Mesenchymal stem cell (in vitro differentiated cells and primary cell): ENCODE results near the gene LEMD2.

Source experiments
- DNase-seq: peaks from one replicate; pipeline ENCODE4 v3.0.0-alpha.2; 2013
- H2AFZ ChIP-seq: one replicate; pipeline ENCODE4 v1.6.1; 2013; ENCODE audit warnings: low read depth, mild to moderate bottlenecking, control low read depth, inconsistent platforms, low read length, moderate library complexity
- H2AK5ac ChIP-seq: 2 replicates; pipeline ENCODE4 v1.6.1; 2013; ENCODE audit warnings: low read length, moderate library complexity, mild to moderate bottlenecking, inconsistent platforms; ENCODE audit not compliant: severe bottlenecking
- H2BK120ac ChIP-seq: one replicate; pipeline ENCODE4 v1.6.1; 2013; ENCODE audit warnings: low read depth, mild to moderate bottlenecking, inconsistent platforms, low read length, moderate library complexity
- H2BK12ac ChIP-seq, 2 experiments: one replicate each; pipeline ENCODE4 v1.6.1; 2013; ENCODE audit warnings: inconsistent platforms in 2 of 2, low read length in 2 of 2, mild to moderate bottlenecking in 2 of 2, moderate library complexity in 2 of 2, control low read depth in 1 of 2
- H2BK15ac ChIP-seq: one replicate; pipeline ENCODE4 v1.6.1; 2013; ENCODE audit warnings: mild to moderate bottlenecking, low read depth, inconsistent platforms; ENCODE audit not compliant: poor library complexity, severe bottlenecking
- H2BK5ac ChIP-seq: 2 replicates; pipeline ENCODE4 v1.6.1; 2013; ENCODE audit warnings: low read depth, mild to moderate bottlenecking, low read length, control low read depth, inconsistent platforms; ENCODE audit not compliant: poor library complexity, severe bottlenecking
- H3K14ac ChIP-seq, 2 experiments: one replicate each; pipeline ENCODE4 v1.6.1; 2013; ENCODE audit warnings: inconsistent platforms in 2 of 2, low read length in 2 of 2, control low read depth in 1 of 2, mild to moderate bottlenecking in 1 of 2, moderate library complexity in 1 of 2
- H3K18ac ChIP-seq, 2 experiments: one replicate each; pipeline ENCODE4 v1.6.1; 2013; ENCODE audit warnings: inconsistent platforms in 2 of 2, low read length in 2 of 2, control low read depth in 1 of 2, low read depth in 1 of 2, mild to moderate bottlenecking in 1 of 2
- H3K23ac ChIP-seq, 2 experiments: one replicate each; pipeline ENCODE4 v1.6.1; 2013; ENCODE audit warnings: inconsistent platforms in 2 of 2, low read length in 2 of 2, mild to moderate bottlenecking in 2 of 2, moderate library complexity in 2 of 2, control low read depth in 1 of 2
- H3K27ac ChIP-seq: 2 replicates; pipeline ENCODE4 v1.5.1; 2013; ENCODE audit warnings: mild to moderate bottlenecking, moderate library complexity, low read length, control low read depth, inconsistent platforms; ENCODE audit not compliant: poor library complexity, severe bottlenecking
- H3K27me3 ChIP-seq, 2 experiments: 2 replicates each; pipeline versions ENCODE4 v1.6.1 to v1.7.0; 2013; ENCODE audit warnings: low read length in 2 of 2, mild to moderate bottlenecking in 2 of 2, moderate library complexity in 2 of 2, control low read depth in 1 of 2, inconsistent platforms in 1 of 2; ENCODE audit not compliant: control insufficient read depth in 1 of 2, insufficient read depth in 1 of 2
- H3K36me3 ChIP-seq, 2 experiments: 2 replicates each; pipeline versions ENCODE4 v1.6.1 to v1.7.0; 2013; ENCODE audit warnings: low read length in 2 of 2, control low read depth in 1 of 2, inconsistent platforms in 1 of 2, low read depth in 1 of 2, mild to moderate bottlenecking in 1 of 2; ENCODE audit not compliant: insufficient read depth in 2 of 2, control insufficient read depth in 1 of 2
- H3K4ac ChIP-seq, 2 experiments: one replicate each; pipeline ENCODE4 v1.6.1; 2013; ENCODE audit warnings: inconsistent platforms in 2 of 2, low read length in 2 of 2, mild to moderate bottlenecking in 2 of 2, moderate library complexity in 2 of 2, control low read depth in 1 of 2, low read depth in 1 of 2
- H3K4me1 ChIP-seq: 2 replicates; pipeline ENCODE4 v1.6.1; 2013; ENCODE audit warnings: low read depth, low read length, control low read depth; ENCODE audit not compliant: control insufficient read depth, insufficient read depth
- H3K4me2 ChIP-seq: 2 replicates; pipeline ENCODE4 v1.6.1; 2013; ENCODE audit warnings: low read length, mild to moderate bottlenecking, inconsistent platforms; ENCODE audit not compliant: poor library complexity, severe bottlenecking
- H3K4me3 ChIP-seq, 2 experiments: 2 replicates each; pipeline versions ENCODE4 v1.5.1 to v1.7.0; 2013; ENCODE audit warnings: low read length in 2 of 2, mild to moderate bottlenecking in 2 of 2, control low read depth in 1 of 2, low read depth in 1 of 2; ENCODE audit not compliant: insufficient read depth in 1 of 2
- H3K79me1 ChIP-seq: replicated peaks from 2 replicates; pipeline ENCODE4 v1.6.1; 2013; ENCODE audit warnings: mild to moderate bottlenecking, control low read depth, low read length, inconsistent platforms; ENCODE audit not compliant: poor library complexity, severe bottlenecking
- H3K9ac ChIP-seq: 2 replicates; pipeline ENCODE4 v1.7.0; 2013; ENCODE audit warnings: mild to moderate bottlenecking, low read length, moderate library complexity
- H3K9me3 ChIP-seq: 2 replicates; pipeline ENCODE4 v1.7.0; 2013; ENCODE audit warnings: mild to moderate bottlenecking, low read length; ENCODE audit not compliant: control insufficient read depth
- H4K8ac ChIP-seq: one replicate; pipeline ENCODE4 v1.6.1; 2013; ENCODE audit warnings: inconsistent platforms, mild to moderate bottlenecking, low read length, moderate library complexity
- H4K91ac ChIP-seq: one replicate; pipeline ENCODE4 v1.6.1; 2013; ENCODE audit warnings: mild to moderate bottlenecking, low read length, inconsistent platforms
- WGBS: methylation state at CpG from one replicate; pipeline ENCODE4 v1.1.7; 2013; ENCODE audit warnings: mixed read lengths; 5-methylcytosine and 5-hydroxymethylcytosine counted together

Gene LEMD2

GRCh38 chr6:33798343-33798848 is 9.5 kb upstream of the LEMD2 start:
- no peaks in the 10 kb centered on the region for H3K79me1 ChIP-seq
- H2BK15ac ChIP-seq: peak overlapping the region; percentile 2
- H2AFZ ChIP-seq: no peak overlapping the region
- no peak overlapping the region for H3K18ac ChIP-seq
- H3K9ac ChIP-seq: no peak overlapping the region
- no peak for DNase-seq
- H3K4me1 ChIP-seq: peaks cover 28% of the 10 kb centered on the region
- H2BK12ac ChIP-seq: no peak overlapping the region
- no peaks in the 10 kb centered on the region for H3K36me3 ChIP-seq
- WGBS: 90% methylated on average over 13 of the region's 13 CpGs
- H2AK5ac ChIP-seq: no peak overlapping the region
- H3K14ac ChIP-seq: no peak overlapping the region
- H3K4me3 ChIP-seq: no peak overlapping the region
- H3K27me3 ChIP-seq: peaks cover 0 to 61% of the 10 kb centered on the region in 2 experiments
- no peak overlapping the region for H4K8ac ChIP-seq
- H3K4ac ChIP-seq: no peak overlapping the region
- H3K23ac ChIP-seq: no peak overlapping the region
- no peaks in the 10 kb centered on the region for H3K9me3 ChIP-seq
- H3K4me2 ChIP-seq: no peak overlapping the region
- no peak overlapping the region for H2BK120ac ChIP-seq
- H4K91ac ChIP-seq: peak overlapping the region; percentile 3
- H3K27ac ChIP-seq: no peak overlapping the region
- H2BK5ac ChIP-seq: no peak overlapping the region

- Histone ChIP-seq H3K14ac (no peak overlapping the region), H3K27ac (no peak overlapping the region), H2AK5ac (no peak overlapping the region), H3K27me3 (peaks cover 0 to 67% of the 10 kb centered on the region in 2 experiments), H2BK12ac (no peak overlapping the region), H2AFZ (no peak overlapping the region), H2BK5ac (no peak overlapping the region), H3K23ac (no peak overlapping the region), H3K4me2 (no peak overlapping the region), H3K79me1 (peaks cover 3% of the 10 kb centered on the region), H3K36me3 (no peaks in the 10 kb centered on the region), H2BK15ac (peak overlapping the region; percentile 12), H3K4me1 (peaks cover 26% of the 10 kb centered on the region), H4K91ac (no peak overlapping the region), H3K18ac (no peak overlapping the region), H2BK120ac (no peak overlapping the region), H3K4ac (no peak overlapping the region), H3K9ac (no peak overlapping the region), H3K4me3 (no peak overlapping the region), H3K9me3 (no peaks in the 10 kb centered on the region), H4K8ac (no peak overlapping the region)
- DNase-seq: no peak
- 84% methylated on average over 10 of the region's 10 CpGs for WGBS
Measured at GRCh38 chr6:33797626-33798342, 8.9 kb upstream of the LEMD2 start.

- Histone ChIP-seq H3K4me3 (no peak overlapping the region), H3K36me3 (no peaks in the 10 kb centered on the region), H3K18ac (no peak overlapping the region), H2BK12ac (no peak overlapping the region), H2BK120ac (no peak overlapping the region), H4K91ac (no peak overlapping the region), H2AK5ac (peak overlapping the region; percentile 53), H3K9ac (no peak overlapping the region), H2BK15ac (no peak overlapping the region), H2AFZ (no peak overlapping the region), H3K9me3 (no peaks in the 10 kb centered on the region), H4K8ac (no peak overlapping the region), H3K27me3 (peaks cover 0 to 58% of the 10 kb centered on the region in 2 experiments), H3K4ac (no peak overlapping the region), H3K27ac (no peak overlapping the region), H3K4me2 (peak overlapping the region; percentile 25), H2BK5ac (no peak overlapping the region), H3K79me1 (peaks cover 12% of the 10 kb centered on the region), H3K4me1 (peaks cover 26% of the 10 kb centered on the region), H3K14ac (no peak overlapping the region), H3K23ac (no peak overlapping the region)
- DNase-seq: no peak
- WGBS: 61% methylated on average over 11 of the region's 14 CpGs
Measured at GRCh38 chr6:33794910-33795623, 6.1 kb upstream of the LEMD2 start.

DNA sequence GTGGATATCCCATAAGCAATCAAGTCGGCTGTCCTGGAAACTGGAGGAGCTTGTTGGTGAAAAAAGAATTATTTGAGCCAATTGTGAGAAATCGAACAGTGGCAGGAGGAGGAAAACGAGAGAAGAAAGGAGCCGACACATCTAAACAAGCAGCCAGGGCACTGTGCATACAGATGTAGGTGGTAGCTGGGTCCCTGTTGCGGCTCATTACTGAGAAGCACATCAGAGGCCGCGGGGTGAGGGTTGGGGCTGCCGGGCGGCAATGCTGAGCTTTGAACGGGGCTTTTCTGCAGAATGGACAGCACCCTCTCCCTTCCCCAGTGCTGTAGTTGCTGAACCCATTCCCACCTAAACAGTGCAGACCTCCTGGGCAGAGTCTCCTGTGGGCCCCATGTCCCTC is 4.1 kb upstream of the LEMD2 start:
- H3K9me3 ChIP-seq: no peaks in the 10 kb centered on the region
- no peak overlapping the region for H3K23ac ChIP-seq
- 88% methylated on average over 10 of the region's 10 CpGs for WGBS
- H2BK120ac ChIP-seq: no peak overlapping the region
- no peak overlapping the region for H2AFZ ChIP-seq
- DNase-seq: no peak
- H3K18ac ChIP-seq: no peak overlapping the region
- no peak overlapping the region for H4K8ac ChIP-seq
- peaks cover 26% of the 10 kb centered on the region for H3K4me1 ChIP-seq
- no peak overlapping the region for H2BK12ac ChIP-seq
- no peak overlapping the region for H3K4me2 ChIP-seq
- H3K9ac ChIP-seq: no peak overlapping the region
- no peak overlapping the region for H3K4ac ChIP-seq
- no peak overlapping the region for H4K91ac ChIP-seq
- H3K27ac ChIP-seq: no peak overlapping the region
- no peak overlapping the region for H2BK5ac ChIP-seq
- H2BK15ac ChIP-seq: no peak overlapping the region
- no peak overlapping the region for H3K4me3 ChIP-seq
- H3K27me3 ChIP-seq: peaks cover 0 to 48% of the 10 kb centered on the region in 2 experiments
- peak overlapping the region; percentile 11 for H2AK5ac ChIP-seq
- H3K14ac ChIP-seq: no peak overlapping the region
- no peaks in the 10 kb centered on the region for H3K36me3 ChIP-seq
- H3K79me1 ChIP-seq: peaks cover 16% of the 10 kb centered on the region
